Stimulated activated CD4-positive, alpha-beta T cell treated with anti-CD3 and anti-CD28 coated beads, Interleukin-15, amount 100 ng/mL, for 24 hours (primary cell): Measurements from ENCODE around the gene ATP9B.
A peak's percentile ranks its signal among the peaks of the same experiment; 100 is the strongest.
"Not testable (repeated sequence)": the region's sequence is repeated elsewhere in the genome, so short reads cannot be mapped to it uniquely, and the experiment has no call there.

Experiments
- DNase-seq: peaks from one replicate; pipeline ENCODE4 v3.0.0-alpha.2; 2020

Gene ATP9B

GRCh38 chr18:79368681-79369080 lies 299.5 kb downstream of the ATP9B start:
- no peak for DNase-seq

GRCh38 chr18:79371561-79372121 lies 302.4 kb downstream of the ATP9B start:
- no peak for DNase-seq

GRCh38 chr18:79372461-79372860 lies 303.3 kb downstream of the ATP9B start:
- no peak for DNase-seq

- DNase-seq: no peak
Observed at GRCh38 chr18:79372991-79373390, 303.8 kb downstream of the ATP9B start.

- no peak for DNase-seq
Observed at GRCh38 chr18:79373736-79374135, 304.5 kb downstream of the ATP9B start.

GRCh38 chr18:79374408-79375171 lies 305.4 kb downstream of the ATP9B start:
- DNase-seq: no peak

- no peak for DNase-seq
Observed at GRCh38 chr18:79375441-79376154, 306.4 kb downstream of the ATP9B start.

- DNase-seq: not testable (repeated sequence)
Observed at GRCh38 chr18:79376661-79377060, 307.5 kb downstream of the ATP9B start.

- DNase-seq: no peak
Observed at GRCh38 chr18:79377187-79377891, 308.1 kb downstream of the ATP9B start.

GRCh38 chr18:79378536-79379250 lies 309.5 kb downstream of the ATP9B start:
- DNase-seq: peak; percentile 86

- DNase-seq: no peak
Observed at GRCh38 chr18:79379251-79379905, 310.2 kb downstream of the ATP9B start.

- no peak for DNase-seq
Observed at GRCh38 chr18:79379931-79380815, 311.0 kb downstream of the ATP9B start.

- DNase-seq: peak; percentile 82
Observed at GRCh38 chr18:79380816-79381806, 311.9 kb downstream of the ATP9B start.

- DNase-seq: no peak
Observed at GRCh38 chr18:79381811-79382311, 312.7 kb downstream of the ATP9B start.

- DNase-seq: no peak
Observed at GRCh38 chr18:79382681-79383387, 313.6 kb downstream of the ATP9B start.

- DNase-seq: no peak
Observed at GRCh38 chr18:79383388-79384056, 314.3 kb downstream of the ATP9B start.

- no peak for DNase-seq
Observed at GRCh38 chr18:79384151-79384807, 315.1 kb downstream of the ATP9B start.

GRCh38 chr18:79384834-79385233 lies 315.6 kb downstream of the ATP9B start:
- DNase-seq: no peak
